ENCODE data around the gene MBNL2. TPM values are rescaled to one million over a fixed set of nuclear protein-coding genes. Genes with fewer than 3 reads are reported as not detected.

MBNL2 gene
- total and polyA plus RNA-seq, 8 donors, result 75.9 to 105 (median 90.5) TPM

GRCh38 chr13:97310809-97311436 is 88.8 kb downstream of the MBNL2 start:
- Histone ChIP-seq H3K27me3 (no peaks in the 10 kb centered on the region), H3K4me3 (no peak overlapping the region), H3K27ac (no peak overlapping the region), H3K36me3 (no peaks in the 10 kb centered on the region), H3K9me3 (no peaks in the 10 kb centered on the region), H3K4me1 (peaks cover 6 to 12% of the 10 kb centered on the region in 2 donors)
- no peak for TF ChIP-seq CTCF (IDR thresholded peaks at IDR 0.05)
- intact Hi-C loops (cut with DNase I), result no loop called here
- DNase-seq, result no peak
- no peak for ATAC-seq

GRCh38 chr13:97311956-97312355 is 89.8 kb downstream of the MBNL2 start:
- no peak overlapping the region for H3K4me3 ChIP-seq
- TF ChIP-seq CTCF (IDR thresholded peaks at IDR 0.05), result no peak
- peaks cover 6 to 8% of the 10 kb centered on the region in 2 donors for H3K4me1 ChIP-seq
- DNase-seq, result no peak
- no peaks in the 10 kb centered on the region for H3K27me3 ChIP-seq
- H3K9me3 ChIP-seq, result no peaks in the 10 kb centered on the region
- H3K36me3 ChIP-seq, result no peaks in the 10 kb centered on the region
- no peak overlapping the region for H3K27ac ChIP-seq
- intact Hi-C loops (cut with DNase I), result no loop called here
- no peak for ATAC-seq

GRCh38 chr13:97313551-97314260 is 91.6 kb downstream of the MBNL2 start:
- no peak for TF ChIP-seq CTCF (IDR thresholded peaks at IDR 0.05)
- Histone ChIP-seq H3K27ac (no peak overlapping the region), H3K36me3 (no peaks in the 10 kb centered on the region), H3K9me3 (no peaks in the 10 kb centered on the region), H3K4me1 (peaks cover 7 to 9% of the 10 kb centered on the region in 2 donors), H3K4me3 (no peak overlapping the region), H3K27me3 (no peaks in the 10 kb centered on the region)
- intact Hi-C loops (cut with DNase I), result no loop called here
- DNase-seq (no peak), ATAC-seq (no peak)

DNA sequence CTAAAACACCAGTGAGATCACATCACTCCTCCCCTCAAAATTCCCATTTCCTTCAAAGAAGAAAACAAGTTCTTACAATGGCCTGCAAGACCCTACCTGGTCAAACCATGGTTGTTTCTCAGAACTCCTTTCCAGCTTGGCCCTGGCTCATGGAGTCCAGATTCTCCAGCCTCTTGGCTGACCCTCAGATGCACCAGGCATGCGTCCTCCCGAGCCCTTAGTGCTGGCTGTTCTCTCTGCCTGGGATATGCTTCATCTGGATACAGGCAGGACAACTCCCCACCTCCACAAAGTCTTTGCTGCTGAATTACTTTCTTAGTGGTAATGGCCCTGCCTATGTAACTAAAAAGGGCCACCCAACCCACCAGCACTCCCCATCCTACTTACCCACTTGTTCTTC is 94.3 kb downstream of the MBNL2 start:
- intact Hi-C loops (cut with DNase I), result no loop called here
- peak in 1 of 4 donors; percentile 57 for DNase-seq
- H3K4me1 ChIP-seq, result peaks cover 6 to 9% of the 10 kb centered on the region in 2 donors
- ATAC-seq, result peak; percentile 13
- no peaks in the 10 kb centered on the region for H3K36me3 ChIP-seq
- no peaks in the 10 kb centered on the region for H3K27me3 ChIP-seq
- no peak overlapping the region for H3K4me3 ChIP-seq
- no peaks in the 10 kb centered on the region for H3K9me3 ChIP-seq
- TF ChIP-seq CTCF (IDR thresholded peaks at IDR 0.05), result no peak
- no peak overlapping the region for H3K27ac ChIP-seq

DNA sequence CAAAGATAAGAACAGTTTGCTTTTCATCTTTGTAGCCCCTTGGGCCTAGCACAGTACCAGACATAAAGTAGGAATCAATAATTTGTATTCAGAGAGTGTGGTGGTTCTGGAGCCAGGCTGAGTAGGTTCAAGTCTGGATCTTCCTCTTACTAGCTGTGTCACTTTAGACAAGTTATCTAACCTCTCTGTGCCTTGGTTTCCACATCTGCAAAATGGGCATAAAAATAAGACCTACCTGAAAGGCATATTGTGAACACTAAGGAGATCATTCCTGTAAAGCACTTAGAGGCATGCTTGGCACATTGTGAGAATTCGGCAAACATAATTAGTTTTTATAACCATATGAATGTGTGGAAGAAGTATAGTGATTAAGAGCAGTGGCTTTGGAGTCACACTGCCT is 95.8 kb downstream of the MBNL2 start:
- intact Hi-C loops (cut with DNase I), result no loop called here
- TF ChIP-seq CTCF (IDR thresholded peaks at IDR 0.05), result no peak
- Histone ChIP-seq H3K4me3 (no peak overlapping the region), H3K36me3 (no peaks in the 10 kb centered on the region), H3K9me3 (no peaks in the 10 kb centered on the region), H3K4me1 (peaks cover 9 to 11% of the 10 kb centered on the region in 2 donors), H3K27me3 (no peaks in the 10 kb centered on the region), H3K27ac (no peak overlapping the region)
- DNase-seq, result no peak
- no peak for ATAC-seq
